Lower leg skin (tissue), 3 donors: Measurements from ENCODE around the gene NECAB2.

Experiments used
- POLR2A ChIP-seq, 2 donors: fragments of 450-650 bp; IDR thresholded peaks; one replicate each; pipeline ENCODE4 v1.6.1; 2016 to 2017; ENCODE audit warnings: antibody characterized with exemption in 2 of 2, mild to moderate bottlenecking in 1 of 2, moderate library complexity in 1 of 2
- TF ChIP-seq, protein P1 (sequence below), 3 donors: fragments of 450-650 bp; IDR thresholded peaks; one replicate each; pipeline ENCODE4 v1.5.1; 2016; ENCODE audit warnings: antibody characterized with exemption in 3 of 3, mild to moderate bottlenecking in 3 of 3, moderate library complexity in 2 of 3

DNA sequence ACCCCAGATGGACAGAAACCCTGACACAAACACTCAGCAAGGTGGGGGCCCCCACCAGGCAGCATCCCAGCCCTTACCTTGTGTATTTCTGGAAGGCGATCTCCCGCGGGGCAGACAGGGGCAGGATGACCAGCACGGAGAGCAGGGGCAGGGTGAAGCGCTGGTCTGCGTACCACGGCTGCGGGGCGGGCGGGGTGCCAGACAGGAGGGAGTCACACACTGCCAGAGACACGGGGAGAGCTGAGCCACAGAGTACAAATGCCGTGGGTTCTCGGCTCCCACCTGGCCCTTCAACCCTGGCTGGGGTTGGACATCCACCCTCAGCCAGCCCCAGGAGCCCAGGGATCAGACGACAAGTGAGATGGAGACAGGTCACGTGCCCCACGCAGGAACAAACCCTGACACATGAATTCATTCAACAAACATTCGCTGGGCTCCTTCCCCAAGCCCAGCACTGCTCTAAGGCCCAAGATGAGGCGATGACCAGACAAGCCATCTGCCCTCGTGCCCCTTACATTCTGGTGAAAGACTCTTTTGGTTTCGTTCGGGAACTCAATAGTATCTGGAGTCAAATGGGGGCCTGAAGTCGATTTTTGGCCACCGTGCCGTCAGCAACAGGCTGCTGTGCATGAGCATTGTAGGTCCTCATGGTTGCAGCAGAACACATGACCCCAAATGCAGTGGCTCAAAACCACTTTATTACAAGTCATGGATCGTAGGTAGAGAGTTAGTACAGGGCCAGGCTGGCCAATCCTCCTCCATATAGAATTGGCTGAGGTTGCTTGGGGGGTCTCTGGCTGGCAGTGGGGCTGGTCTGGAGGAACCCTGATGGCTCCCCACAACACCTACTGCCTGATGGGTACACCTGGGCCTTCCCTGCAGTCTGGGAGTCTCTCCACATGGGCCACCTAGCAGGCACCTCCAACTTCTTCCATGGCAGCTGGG lies 65.5 kb downstream of the NECAB2 start:
- TF ChIP-seq, protein P1, sequence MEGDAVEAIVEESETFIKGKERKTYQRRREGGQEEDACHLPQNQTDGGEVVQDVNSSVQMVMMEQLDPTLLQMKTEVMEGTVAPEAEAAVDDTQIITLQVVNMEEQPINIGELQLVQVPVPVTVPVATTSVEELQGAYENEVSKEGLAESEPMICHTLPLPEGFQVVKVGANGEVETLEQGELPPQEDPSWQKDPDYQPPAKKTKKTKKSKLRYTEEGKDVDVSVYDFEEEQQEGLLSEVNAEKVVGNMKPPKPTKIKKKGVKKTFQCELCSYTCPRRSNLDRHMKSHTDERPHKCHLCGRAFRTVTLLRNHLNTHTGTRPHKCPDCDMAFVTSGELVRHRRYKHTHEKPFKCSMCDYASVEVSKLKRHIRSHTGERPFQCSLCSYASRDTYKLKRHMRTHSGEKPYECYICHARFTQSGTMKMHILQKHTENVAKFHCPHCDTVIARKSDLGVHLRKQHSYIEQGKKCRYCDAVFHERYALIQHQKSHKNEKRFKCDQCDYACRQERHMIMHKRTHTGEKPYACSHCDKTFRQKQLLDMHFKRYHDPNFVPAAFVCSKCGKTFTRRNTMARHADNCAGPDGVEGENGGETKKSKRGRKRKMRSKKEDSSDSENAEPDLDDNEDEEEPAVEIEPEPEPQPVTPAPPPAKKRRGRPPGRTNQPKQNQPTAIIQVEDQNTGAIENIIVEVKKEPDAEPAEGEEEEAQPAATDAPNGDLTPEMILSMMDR (IDR thresholded peaks at IDR 0.05), result no peak
- no peak for TF ChIP-seq POLR2A (IDR thresholded peaks at IDR 0.05)
